HEK293T (cell line): ENCODE results near the gene ZPR1.

Experiments used
- BHLHE40 ChIP-seq: fragments of 450-650 bp; IDR thresholded peaks from 2 replicates; pipeline ENCODE4 v1.6.1; 2016; ENCODE audit warnings: mild to moderate bottlenecking, moderate library complexity, borderline replicate concordance
- ELF4 ChIP-seq: fragments of 450-650 bp; IDR thresholded peaks from 2 replicates; pipeline ENCODE4 v1.6.1; 2017; ENCODE audit warnings: antibody characterized with exemption
- FOXA1 ChIP-seq: fragments of 450-650 bp; IDR thresholded peaks from 2 replicates; pipeline ENCODE4 v1.6.1; 2016; ENCODE audit warnings: mild to moderate bottlenecking
- FOXK2 ChIP-seq: fragments of 450-650 bp; IDR thresholded peaks from 2 replicates; pipeline ENCODE4 v1.6.1; 2016; ENCODE audit warnings: mild to moderate bottlenecking
- FOXM1 ChIP-seq: fragments of 450-650 bp; IDR thresholded peaks from 2 replicates; pipeline ENCODE4 v1.6.1; 2017; ENCODE audit warnings: mild to moderate bottlenecking, borderline replicate concordance
- HDGF ChIP-seq: fragments of 450-650 bp; IDR thresholded peaks from 2 replicates; pipeline ENCODE4 v1.6.1; 2017; ENCODE audit warnings: antibody characterized with exemption, borderline replicate concordance
- SP1 ChIP-seq: fragments of 450-650 bp; IDR thresholded peaks from 2 replicates; pipeline ENCODE4 v1.6.1; 2017
- TF ChIP-seq, protein P1 (sequence below): fragments of 450-650 bp; IDR thresholded peaks from 2 replicates; pipeline ENCODE4 v1.6.1; 2016

DNA sequence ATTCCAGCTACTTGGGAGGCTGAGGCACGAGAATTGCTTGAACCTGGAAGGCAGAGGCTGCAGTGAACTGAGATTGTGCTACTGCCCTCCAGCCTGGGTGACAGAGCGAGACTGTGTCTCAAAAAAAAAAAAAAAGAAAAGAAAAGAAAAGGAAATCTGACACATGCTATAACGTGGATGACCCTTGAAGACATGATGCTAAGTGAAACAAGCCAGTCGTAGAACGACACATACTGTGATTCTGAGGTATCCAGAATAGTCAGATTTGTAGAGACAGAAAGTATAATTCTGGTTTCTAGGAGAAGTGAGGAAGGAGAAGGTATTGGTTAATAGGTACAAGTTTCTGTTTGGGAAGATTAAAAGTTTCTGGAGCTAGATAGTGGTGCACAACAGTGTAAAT lies 10.5 kb upstream of the ZPR1 start:
- TF ChIP-seq HDGF (no peak), FOXM1 (no peak), FOXK2 (no peak), SP1 (no peak), BHLHE40 (no peak), ELF4 (no peak), FOXA1 (no peak)
- TF ChIP-seq, protein P1, sequence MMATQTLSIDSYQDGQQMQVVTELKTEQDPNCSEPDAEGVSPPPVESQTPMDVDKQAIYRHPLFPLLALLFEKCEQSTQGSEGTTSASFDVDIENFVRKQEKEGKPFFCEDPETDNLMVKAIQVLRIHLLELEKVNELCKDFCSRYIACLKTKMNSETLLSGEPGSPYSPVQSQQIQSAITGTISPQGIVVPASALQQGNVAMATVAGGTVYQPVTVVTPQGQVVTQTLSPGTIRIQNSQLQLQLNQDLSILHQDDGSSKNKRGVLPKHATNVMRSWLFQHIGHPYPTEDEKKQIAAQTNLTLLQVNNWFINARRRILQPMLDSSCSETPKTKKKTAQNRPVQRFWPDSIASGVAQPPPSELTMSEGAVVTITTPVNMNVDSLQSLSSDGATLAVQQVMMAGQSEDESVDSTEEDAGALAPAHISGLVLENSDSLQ: no peak
